ENCODE results near the gene FTH1. TPM values are rescaled to one million over a fixed set of nuclear protein-coding genes. Genes with fewer than 3 reads are reported as not detected.

The FTH1 gene
- total RNA-seq, 1 experiment from 2014 or later, result 2,484 TPM

DNA sequence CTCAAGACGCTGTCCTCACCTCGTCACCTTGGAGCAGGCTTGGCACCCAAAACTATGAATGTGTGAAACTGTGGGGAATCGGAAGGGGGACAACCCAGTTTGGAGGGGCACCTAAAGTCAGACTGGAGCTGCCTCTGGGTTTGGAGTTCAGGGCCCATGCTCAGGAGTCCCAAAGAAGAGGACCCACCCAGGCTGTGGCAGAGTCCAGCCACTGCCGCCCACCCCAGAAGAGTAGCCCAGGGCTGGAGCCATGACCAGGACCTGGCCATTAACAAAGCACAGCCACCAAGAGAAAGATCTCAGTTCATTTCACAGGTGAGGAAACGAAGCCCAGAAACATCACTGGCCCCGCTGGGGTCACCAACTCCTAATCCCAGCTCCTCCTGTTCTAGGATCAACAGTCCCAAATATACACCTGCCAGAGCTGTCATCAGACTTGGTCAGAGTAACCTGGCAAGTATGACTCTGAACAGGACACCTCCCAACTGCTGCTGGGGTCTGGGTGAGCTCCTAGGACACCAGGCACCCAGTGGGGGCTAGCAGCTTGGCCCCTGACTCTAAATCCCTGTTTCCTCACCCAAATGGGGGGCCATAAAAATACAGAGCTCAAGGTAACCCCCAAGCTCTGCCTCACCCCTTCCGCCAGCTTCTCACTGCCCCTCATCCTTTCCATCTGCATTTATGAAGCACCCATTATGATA is 52.8 kb downstream of the FTH1 start:
- no TSS peak for BruUV-seq (replicated peaks)
- no peak overlapping the region for H3K4me3 ChIP-seq (ENCODE audit: low read depth, low read length, poor library complexity, severe bottlenecking)
- TF ChIP-seq, protein P1, sequence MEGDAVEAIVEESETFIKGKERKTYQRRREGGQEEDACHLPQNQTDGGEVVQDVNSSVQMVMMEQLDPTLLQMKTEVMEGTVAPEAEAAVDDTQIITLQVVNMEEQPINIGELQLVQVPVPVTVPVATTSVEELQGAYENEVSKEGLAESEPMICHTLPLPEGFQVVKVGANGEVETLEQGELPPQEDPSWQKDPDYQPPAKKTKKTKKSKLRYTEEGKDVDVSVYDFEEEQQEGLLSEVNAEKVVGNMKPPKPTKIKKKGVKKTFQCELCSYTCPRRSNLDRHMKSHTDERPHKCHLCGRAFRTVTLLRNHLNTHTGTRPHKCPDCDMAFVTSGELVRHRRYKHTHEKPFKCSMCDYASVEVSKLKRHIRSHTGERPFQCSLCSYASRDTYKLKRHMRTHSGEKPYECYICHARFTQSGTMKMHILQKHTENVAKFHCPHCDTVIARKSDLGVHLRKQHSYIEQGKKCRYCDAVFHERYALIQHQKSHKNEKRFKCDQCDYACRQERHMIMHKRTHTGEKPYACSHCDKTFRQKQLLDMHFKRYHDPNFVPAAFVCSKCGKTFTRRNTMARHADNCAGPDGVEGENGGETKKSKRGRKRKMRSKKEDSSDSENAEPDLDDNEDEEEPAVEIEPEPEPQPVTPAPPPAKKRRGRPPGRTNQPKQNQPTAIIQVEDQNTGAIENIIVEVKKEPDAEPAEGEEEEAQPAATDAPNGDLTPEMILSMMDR (conservative IDR thresholded peaks at IDR 0.05; ENCODE audit: low read depth, low read length), result no peak
- no peak for TF ChIP-seq EZH2 (IDR thresholded peaks at IDR 0.05; ENCODE audit: borderline replicate concordance, low read depth, low read length, poor library complexity, severe bottlenecking)
- H3K36me3 ChIP-seq (ENCODE audit: insufficient read depth, low read length, poor library complexity, severe bottlenecking), result no peaks in the 10 kb centered on the region
- H3K27ac ChIP-seq (ENCODE audit: low read depth, low read length, poor library complexity, severe bottlenecking), result no peak overlapping the region
- intact Hi-C loops (cut with micrococcal nuclease; ENCODE audit: unreplicated experiment), result no loop called here
- peaks cover 9% of the 10 kb centered on the region for H3K4me1 ChIP-seq (ENCODE audit: insufficient read depth, low read length, poor library complexity, severe bottlenecking)
- H3K9me3 ChIP-seq (ENCODE audit: low read depth, low read length, poor library complexity, severe bottlenecking), result no peaks in the 10 kb centered on the region
- H3K27me3 ChIP-seq (replicated peaks; ENCODE audit: insufficient read depth, low read depth, low read length, poor library complexity), result no peaks in the 10 kb centered on the region
- ChIA-PET POLR2A (ENCODE audit: low non-redundant PET) (no interaction called here), CTCF (interaction anchor here (1.7 kb wide), 1 partner anchor 167 kb away, joined by 4 read pairs; no protein-coding TSS in a partner anchor)
- no peak for DNase-seq (ENCODE audit: low spot score)

Other genes with a start within 250 kb of the FTH1 start
- 11.2 and 14.6 TPM in 2 replicates for gene MYRF, start 215.0 kb downstream of the FTH1 start, total RNA-seq (2021)
- 138 and 139 TPM in 2 replicates for gene TMEM258, start 175.0 kb downstream of the FTH1 start, total RNA-seq (2021)
- gene FEN1, start 174.7 kb downstream of the FTH1 start, total RNA-seq (2021), result 140 and 152 TPM in 2 replicates
- gene FADS1, start 150.6 kb downstream of the FTH1 start, total RNA-seq (2021), result 442 and 490 TPM in 2 replicates
- 1,097 and 1,272 TPM in 2 replicates for gene FADS2, start 139.3 kb downstream of the FTH1 start, total RNA-seq (2021)
- 23.3 and 28.1 TPM in 2 replicates for gene FADS3, start 76.1 kb downstream of the FTH1 start, total RNA-seq (2021)
- gene RAB3IL1, start 50.1 kb downstream of the FTH1 start, total RNA-seq (2021), result 21.9 and 26.9 TPM in 2 replicates
- gene BEST1, start 17.3 kb downstream of the FTH1 start, total RNA-seq (2021), result 5.3 and 8.6 TPM in 2 replicates
- gene INCENP, start 156.4 kb upstream of the FTH1 start, total RNA-seq (2021), result 232 and 233 TPM in 2 replicates
- not detected in 2 replicates for gene SCGB1D1, start 222.6 kb upstream of the FTH1 start, total RNA-seq (2021)
- not detected in 2 replicates for gene SCGB2A1, start 241.0 kb upstream of the FTH1 start, total RNA-seq (2021)